ENCODE measurements around the gene ANKRD61.
"Not testable (repeated sequence)": the region's sequence is repeated elsewhere in the genome, so short reads cannot be mapped to it uniquely, and the experiment has no call there.

The ANKRD61 gene

DNA sequence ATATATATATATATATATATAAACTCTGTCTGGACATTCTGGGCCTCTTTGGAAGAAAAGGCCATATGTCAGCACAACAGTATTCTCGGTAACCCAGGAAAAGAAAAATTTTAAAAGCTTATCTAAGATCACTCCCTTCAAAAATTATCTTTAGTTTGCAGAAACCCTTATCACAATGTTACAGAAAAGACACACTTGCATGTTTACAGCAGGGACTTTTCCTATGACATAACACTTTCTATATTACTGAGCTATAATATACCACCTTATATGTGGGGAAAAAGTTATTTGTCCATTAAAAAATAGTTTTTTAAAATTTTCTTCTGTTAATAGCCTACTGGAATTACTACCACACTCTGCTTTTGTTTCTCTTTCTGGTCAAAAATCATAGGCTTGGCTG is 25.4 kb downstream of the ANKRD61 start:
- Histone ChIP-seq H3K4me3 (peak overlapping the region in 1 of 10 experiments; percentile 86; a peak in 1 of 20 replicates), H4K20me1 (peaks cover 5 to 46% (median 34%) of the 10 kb centered on the region in 11 experiments; a peak in 17 of 22 replicates), H3K36me3 (peaks cover 35 to 45% (median 40%) of the 10 kb centered on the region in 11 experiments), H3K27ac (no peak overlapping the region), H3K4me2 (peak overlapping the region; percentile 74 to 95 (median 88); a peak in 21 of 22 replicates), H3K9ac (peak overlapping the region in 6 of 11 experiments; percentile 39 to 94 (median 90); a peak in 7 of 22 replicates), H3K27me3 (no peaks in the 10 kb centered on the region), H3K9me3 (replicated peaks in 1 of 11) (no peaks in the 10 kb centered on the region), H3K4me1 (peaks cover 16 to 21% (median 18%) of the 10 kb centered on the region in 10 experiments)
- no peak for TF ChIP-seq Cebpa-rat (IDR thresholded peaks at IDR 0.05)

DNA sequence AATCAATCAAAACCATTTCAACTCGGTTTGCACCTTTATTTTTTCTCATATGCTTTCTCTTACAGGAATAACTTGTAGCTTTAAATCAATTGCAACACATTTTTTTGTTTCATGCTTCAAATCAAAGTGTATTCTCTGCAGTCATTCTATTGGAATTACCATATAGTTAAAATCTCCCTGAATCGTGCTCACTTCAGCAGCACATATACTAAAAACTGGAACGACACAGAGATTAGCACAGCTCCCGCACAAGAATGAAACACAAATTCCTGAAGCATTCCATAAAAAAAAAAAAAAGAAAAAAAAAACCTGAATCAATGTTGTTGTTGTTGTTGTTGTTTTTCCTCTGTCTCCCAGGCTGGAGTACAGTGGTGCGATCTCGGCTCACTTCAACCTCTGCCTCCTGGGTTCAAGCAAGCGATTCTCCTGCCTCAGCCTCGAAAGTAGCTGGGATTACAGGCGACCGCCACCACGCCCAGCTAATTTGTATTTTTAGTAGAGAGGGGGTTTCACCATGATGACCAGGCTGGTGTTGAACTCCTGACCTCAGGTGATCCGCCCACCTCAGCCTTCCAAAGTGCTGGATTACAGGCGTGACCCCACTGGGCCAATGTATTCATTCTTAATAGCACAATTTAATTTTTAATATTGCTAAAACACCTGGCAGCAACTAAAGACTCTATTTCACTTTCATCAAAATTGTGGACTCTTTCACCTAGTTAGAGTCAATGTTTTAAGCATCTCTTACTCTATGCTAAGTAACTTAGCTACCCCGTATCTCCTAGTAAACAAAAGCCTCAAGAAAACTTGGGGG is 26.3 kb downstream of the ANKRD61 start:
- H4K20me1 ChIP-seq, result peaks cover 5 to 45% (median 34%) of the 10 kb centered on the region in 11 experiments; a peak in 17 of 22 replicates
- H3K4me2 ChIP-seq, result peak overlapping the region; percentile 74 to 95 (median 88)
- H3K27ac ChIP-seq, result peak overlapping the region in 9 of 11 experiments; percentile 83 to 92 (median 88); a peak in 13 of 22 replicates
- no peaks in the 10 kb centered on the region for H3K27me3 ChIP-seq
- no peaks in the 10 kb centered on the region for H3K9me3 ChIP-seq (replicated peaks in 1 of 11)
- peaks cover 27 to 37% (median 31%) of the 10 kb centered on the region in 11 experiments for H3K36me3 ChIP-seq
- H3K9ac ChIP-seq, result peak overlapping the region; percentile 82 to 96 (median 91)
- H3K4me1 ChIP-seq, result peaks cover 16 to 21% (median 18%) of the 10 kb centered on the region in 10 experiments
- no peak for TF ChIP-seq Cebpa-rat (IDR thresholded peaks at IDR 0.05)
- peak overlapping the region; percentile 77 to 97 (median 86) for H3K4me3 ChIP-seq

GRCh38 chr7:6059941-6060340 is 28.8 kb downstream of the ANKRD61 start:
- peaks cover 3 to 13% (median 7%) of the 10 kb centered on the region in 11 experiments for H3K36me3 ChIP-seq
- peaks cover 2 to 34% (median 30%) of the 10 kb centered on the region in 11 experiments; a peak in 16 of 22 replicates for H4K20me1 ChIP-seq
- not testable (repeated sequence) for H3K27ac ChIP-seq; H3K9ac ChIP-seq; H3K4me3 ChIP-seq; H3K9me3 ChIP-seq (replicated peaks in 1 of 11); H3K27me3 ChIP-seq
- peak overlapping the region in 7 of 11 experiments; percentile 74 to 91 (median 88); a peak in 4 of 22 replicates for H3K4me2 ChIP-seq
- peaks cover 16 to 21% (median 18%) of the 10 kb centered on the region in 10 experiments for H3K4me1 ChIP-seq

- no peak for TF ChIP-seq Cebpa-rat (IDR thresholded peaks at IDR 0.05)
- Histone ChIP-seq H3K4me3 (no peak overlapping the region), H4K20me1 (no peaks in the 10 kb centered on the region), H3K9ac (no peak overlapping the region), H3K27ac (no peak overlapping the region), H3K9me3 (replicated peaks in 1 of 11) (no peaks in the 10 kb centered on the region), H3K36me3 (no peaks in the 10 kb centered on the region), H3K27me3 (no peaks in the 10 kb centered on the region), H3K4me2 (no peak overlapping the region), H3K4me1 (peaks cover 0 to 13% (median 4%) of the 10 kb centered on the region in 10 experiments; a peak in 7 of 20 replicates)
These were observed 40.2 kb downstream of the ANKRD61 start for GRCh38 chr7:6071406-6071805.

DNA sequence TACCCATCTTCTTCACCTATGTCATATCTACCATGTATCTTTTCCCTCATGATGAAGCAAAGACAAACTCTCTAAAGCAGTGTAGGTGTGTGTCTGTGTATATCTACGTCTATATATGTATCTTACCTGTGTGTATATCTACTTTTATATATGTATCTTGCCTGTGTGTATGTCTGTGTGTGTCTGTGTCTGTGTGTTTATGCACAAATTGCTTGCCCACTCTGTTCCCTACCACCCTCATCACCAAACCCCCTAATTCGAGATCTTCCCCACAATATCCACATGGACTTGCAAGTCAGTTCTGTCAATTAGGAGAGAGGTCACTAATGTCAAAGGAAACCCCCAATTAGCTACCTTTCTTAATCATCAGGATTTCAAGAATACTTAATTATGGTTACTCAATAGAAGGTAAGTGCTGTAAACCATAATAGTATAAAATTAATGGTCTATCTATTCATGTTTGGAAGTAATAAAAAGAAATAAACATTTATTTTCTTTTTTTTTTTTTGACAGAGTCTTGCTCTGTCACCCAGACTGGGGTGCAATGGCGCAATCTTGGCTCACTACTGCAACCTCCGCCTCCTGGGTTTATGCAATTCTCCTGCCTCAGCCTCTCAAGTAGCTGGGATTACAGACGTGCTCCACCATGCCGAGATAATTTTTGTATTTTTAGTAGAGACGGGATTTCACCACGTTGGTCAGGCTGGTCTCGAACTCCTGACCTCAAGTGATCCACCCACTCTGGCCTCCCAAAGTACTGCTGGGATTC is 43.6 kb downstream of the ANKRD61 start:
- Histone ChIP-seq H3K9ac (no peak overlapping the region), H3K9me3 (replicated peaks in 1 of 11) (no peaks in the 10 kb centered on the region), H3K27ac (no peak overlapping the region), H3K4me2 (no peak overlapping the region), H3K4me3 (no peak overlapping the region), H3K27me3 (no peaks in the 10 kb centered on the region), H3K36me3 (no peaks in the 10 kb centered on the region), H4K20me1 (no peaks in the 10 kb centered on the region), H3K4me1 (peaks cover 0 to 9% (median 4%) of the 10 kb centered on the region in 10 experiments; a peak in 9 of 20 replicates)
- 0 out of 22 replicates have a peak, but pooled peaks of 1 of the 11 experiments have one; percentile 28 for TF ChIP-seq Cebpa-rat (IDR thresholded peaks at IDR 0.05)

DNA sequence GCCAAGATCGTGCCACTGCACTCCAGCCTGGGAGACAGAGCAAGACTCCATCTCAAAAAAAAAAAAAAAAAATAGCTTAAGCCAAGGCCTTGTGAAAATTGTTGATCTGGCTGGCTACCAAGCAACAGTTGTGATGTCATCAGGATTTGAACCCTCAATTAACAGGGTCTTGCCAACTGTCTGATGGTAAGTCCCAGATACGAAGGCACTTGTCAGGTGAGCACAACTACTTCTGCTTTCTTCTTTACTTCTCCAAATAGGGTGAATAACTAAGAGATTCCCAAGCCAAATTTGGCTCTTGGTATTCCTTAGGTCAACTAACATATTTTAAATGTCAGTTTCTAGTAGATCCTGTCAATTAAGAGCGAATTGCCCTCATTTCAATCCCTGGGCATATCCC is 47.4 kb downstream of the ANKRD61 start:
- H3K27ac ChIP-seq, result no peak overlapping the region
- TF ChIP-seq Cebpa-rat (IDR thresholded peaks at IDR 0.05), result no peak
- no peak overlapping the region for H3K4me2 ChIP-seq
- no peaks in the 10 kb centered on the region for H4K20me1 ChIP-seq
- no peaks in the 10 kb centered on the region for H3K36me3 ChIP-seq
- H3K9ac ChIP-seq, result no peak overlapping the region
- peaks cover 4 to 11% (median 9%) of the 10 kb centered on the region in 10 experiments; a peak in 15 of 20 replicates for H3K4me1 ChIP-seq
- no peaks in the 10 kb centered on the region for H3K27me3 ChIP-seq
- no peak overlapping the region for H3K4me3 ChIP-seq
- no peaks in the 10 kb centered on the region for H3K9me3 ChIP-seq (replicated peaks in 1 of 11)

DNA sequence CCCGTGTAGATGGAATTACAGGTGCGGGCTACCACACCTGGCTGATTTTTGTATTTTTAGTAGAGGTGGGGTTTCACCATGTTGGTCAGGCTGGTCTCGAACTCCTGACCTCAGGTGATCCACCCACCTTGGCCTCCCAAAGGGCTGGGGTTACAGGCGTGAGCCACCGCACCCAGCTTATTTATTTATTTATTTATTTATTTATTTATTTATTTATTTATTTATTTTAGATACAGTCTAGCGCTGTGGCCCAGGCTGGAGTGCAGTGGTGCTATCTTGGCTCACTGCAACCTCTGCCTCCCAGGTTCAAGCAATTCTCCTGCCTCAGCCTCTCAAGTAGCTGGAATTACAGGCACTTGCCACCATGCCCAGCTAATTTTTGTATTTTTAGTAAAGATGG is 51.9 kb downstream of the ANKRD61 start:
- not testable (repeated sequence) for H3K27ac ChIP-seq; H4K20me1 ChIP-seq; H3K4me3 ChIP-seq; H3K27me3 ChIP-seq; H3K9me3 ChIP-seq (replicated peaks in 1 of 11); H3K4me2 ChIP-seq; H3K9ac ChIP-seq; H3K36me3 ChIP-seq
- peaks cover 4 to 10% (median 8%) of the 10 kb centered on the region in 10 experiments; a peak in 15 of 20 replicates for H3K4me1 ChIP-seq

Data from BLaER1 treated with 17β-estradiol and CSF1 and Interleukin-3, amounts not matched to agents 10 nM and 100 nM (cell line).